Endometrial microvascular endothelial cells (primary cell): ENCODE data around the gene RABGAP1. TPM values are rescaled to one million over a fixed set of nuclear protein-coding genes. Genes with fewer than 3 reads are reported as not detected.

Experiments
- in situ Hi-C: cut with HindIII; loops from 2 replicates; pipeline ENCODE4 v1.10.0; 2017; ENCODE audit warnings: low sequenced_read_pairs, low pct_unique_long_range_greater_than_20kb; ENCODE audit errors: inconsistent ontology term
- total RNA-seq: library from RNA; depleted of rRNA; stranded (reverse); fragments of >200 nt; gene quantifications from one replicate; pipeline ENCODE4 v1.2.3, GENCODE V29; 2015; ENCODE audit errors: inconsistent ontology term

Gene RABGAP1
- total RNA-seq, 1 donor from 2014 or later, result 16.0 TPM

- in situ Hi-C loops, result no loop called here
These were observed 61.9 kb downstream of the RABGAP1 start for GRCh38 chr9:123002754-123003153.

GRCh38 chr9:123003466-123003865 is 62.6 kb downstream of the RABGAP1 start:
- in situ Hi-C loops, result no loop called here

DNA sequence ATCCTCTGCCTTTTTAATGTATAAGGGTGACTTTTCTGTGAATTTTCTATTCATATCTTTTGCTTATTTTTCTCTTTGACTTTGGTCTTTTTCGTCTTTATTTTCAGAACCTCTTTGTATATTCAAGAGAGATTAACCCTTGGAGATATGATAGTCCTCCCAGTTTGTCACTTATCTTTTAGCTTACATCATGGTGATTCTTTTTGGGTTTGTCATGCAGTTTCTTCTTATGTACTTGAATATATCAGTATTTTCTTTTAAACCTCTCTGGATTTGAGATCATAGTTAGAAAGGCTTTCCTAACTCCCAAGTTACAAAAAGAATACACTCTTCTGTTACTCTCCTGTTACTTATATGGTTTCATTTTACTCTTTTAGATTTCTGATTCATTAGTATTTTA is 65.1 kb downstream of the RABGAP1 start:
- in situ Hi-C loops, result no loop called here

GRCh38 chr9:123007269-123007668 is 66.4 kb downstream of the RABGAP1 start:
- in situ Hi-C loops, result no loop called here

DNA sequence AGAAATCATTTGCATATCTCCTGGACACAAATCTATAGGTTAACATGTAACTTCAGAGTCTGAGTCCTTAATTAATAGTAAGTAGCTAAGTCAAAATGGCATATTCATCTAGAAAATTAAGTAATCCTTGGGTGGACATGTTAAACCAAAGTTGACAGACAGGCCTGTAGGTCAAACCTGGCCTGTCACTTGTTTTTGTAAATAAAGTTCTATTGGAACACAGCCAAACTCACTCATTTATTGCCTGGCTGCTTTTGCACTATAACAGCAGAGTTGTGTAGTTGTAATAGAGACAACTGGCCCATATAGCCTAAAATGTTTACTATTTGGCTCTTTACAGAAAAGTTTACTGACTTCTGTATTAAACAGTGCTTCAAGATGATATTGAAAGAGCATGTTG is 68.1 kb downstream of the RABGAP1 start:
- in situ Hi-C loops, result no loop called here

DNA sequence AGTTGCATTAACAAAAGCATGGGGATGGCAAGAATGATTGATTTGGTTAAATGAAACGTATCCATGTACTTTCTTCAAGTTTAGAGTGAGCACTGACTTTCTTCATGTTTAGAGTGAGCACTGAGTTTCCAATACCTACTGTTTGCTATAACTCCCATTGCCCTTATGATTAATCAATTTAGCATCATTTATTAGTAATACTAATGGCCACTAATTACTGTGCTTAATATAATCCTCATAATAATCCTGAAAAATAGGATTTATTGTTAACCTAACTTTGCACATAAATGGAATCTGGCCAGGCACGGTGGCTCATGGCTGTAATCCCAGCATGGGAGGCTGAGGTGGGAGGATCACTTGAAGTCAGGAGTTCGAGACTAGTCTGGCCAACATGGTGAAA is 70.6 kb downstream of the RABGAP1 start:
- in situ Hi-C loops, result no loop called here

DNA sequence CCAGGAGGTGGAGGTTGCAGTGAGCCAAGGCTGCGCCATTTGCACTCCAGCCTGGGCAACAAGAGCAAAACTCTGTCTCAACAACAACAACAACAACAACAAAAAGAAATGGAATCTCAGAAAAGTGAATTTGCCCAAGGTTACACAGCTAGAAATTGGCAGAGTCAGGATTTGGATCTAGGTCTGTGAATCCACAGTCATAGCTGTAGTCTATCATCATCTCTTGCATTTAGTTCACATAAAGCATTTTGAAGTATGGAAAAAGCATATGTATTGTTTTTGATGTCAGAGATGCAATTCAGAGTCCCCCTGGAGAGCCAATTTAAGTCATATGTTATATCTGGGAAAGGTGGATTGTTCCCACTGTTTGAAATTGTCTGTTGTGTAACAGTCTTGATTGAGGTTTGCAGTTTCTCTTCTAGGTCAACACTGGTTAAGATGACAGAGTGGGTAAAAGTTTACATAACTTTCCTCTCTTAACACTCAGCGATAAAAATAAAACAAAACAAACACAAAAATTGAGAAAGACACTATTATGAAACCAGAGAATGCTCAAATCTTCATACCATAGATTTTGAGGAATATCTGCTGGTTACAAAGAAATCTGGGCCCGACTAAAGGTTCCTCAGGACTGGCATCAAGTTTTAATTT is 71.2 kb downstream of the RABGAP1 start:
- in situ Hi-C loops, result no loop called here

DNA sequence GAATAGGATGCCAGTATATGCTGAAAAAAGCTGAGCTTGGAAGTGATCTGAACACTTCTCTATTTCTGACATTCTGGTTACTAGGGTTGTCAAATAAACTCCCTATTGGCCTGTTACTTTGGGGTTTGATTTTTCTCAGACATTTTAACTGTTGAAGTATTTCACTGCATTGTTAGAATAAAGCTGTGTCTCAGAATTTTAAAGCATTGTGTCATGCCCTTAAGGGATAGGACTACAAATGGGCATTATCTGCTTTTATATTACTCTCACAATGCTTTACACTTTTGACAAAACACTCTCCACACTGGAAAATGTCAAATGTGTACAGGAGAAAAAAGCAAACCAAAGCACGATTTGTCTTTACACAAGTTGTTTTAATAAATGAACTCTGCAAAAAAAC is 75.8 kb downstream of the RABGAP1 start:
- in situ Hi-C loops, result no loop called here

GRCh38 chr9:123020796-123021195 is 80.0 kb downstream of the RABGAP1 start:
- in situ Hi-C loops, result no loop called here

DNA sequence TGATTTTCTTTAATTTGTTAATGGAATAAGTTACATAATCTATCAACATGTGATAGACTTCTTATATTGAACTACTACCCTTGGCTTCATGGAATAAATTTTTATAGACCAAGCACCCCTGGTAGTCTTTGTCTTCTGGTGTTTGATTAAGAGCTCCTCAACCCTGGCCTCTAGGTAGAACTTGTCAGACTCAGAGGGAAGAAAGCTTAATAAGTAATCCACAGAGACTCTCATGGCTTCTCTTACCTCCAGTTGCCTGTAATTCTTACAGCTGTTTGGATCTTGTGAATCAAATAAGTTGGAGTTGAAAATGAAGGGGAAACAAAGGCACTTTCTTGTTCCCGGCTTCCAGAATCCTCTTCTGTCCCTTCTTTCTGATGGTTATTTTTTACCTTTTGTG is 85.6 kb downstream of the RABGAP1 start:
- in situ Hi-C loops, result no loop called here

- in situ Hi-C loops, result no loop called here
These were observed 86.7 kb downstream of the RABGAP1 start for GRCh38 chr9:123027517-123027916.

- in situ Hi-C loops, result no loop called here
These were observed 87.3 kb downstream of the RABGAP1 start for GRCh38 chr9:123028136-123028535.

DNA sequence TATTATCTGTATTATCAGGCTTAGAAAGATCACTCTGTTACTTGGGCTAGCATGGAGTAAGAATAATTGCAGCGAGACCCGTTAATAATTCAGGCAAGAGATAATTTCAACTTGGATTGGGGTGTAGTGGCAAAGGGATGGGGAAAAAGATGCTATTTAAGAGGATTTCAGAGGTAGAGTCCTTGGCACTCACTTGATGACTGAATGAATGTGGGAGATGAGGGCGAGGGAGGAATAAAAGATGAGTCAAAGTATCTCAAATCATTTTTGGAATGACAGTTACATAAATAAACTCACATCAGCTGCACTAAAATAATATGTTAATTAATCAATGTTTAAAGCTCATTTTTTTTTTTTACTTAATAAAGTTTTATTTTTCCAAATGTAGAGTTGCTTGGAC is 88.2 kb downstream of the RABGAP1 start:
- in situ Hi-C loops, result no loop called here

GRCh38 chr9:123031963-123032362 is 91.1 kb downstream of the RABGAP1 start:
- in situ Hi-C loops, result no loop called here

GRCh38 chr9:123033352-123033751 is 92.5 kb downstream of the RABGAP1 start, which contains the start of gene GPR21:
TSS of gene GPR21 (plus strand) at chr9:123033667. CDS start at chr9:123034567, 900 bp downstream.
- in situ Hi-C loops, result no loop called here

- in situ Hi-C loops, result no loop called here
These were observed 93.2 kb downstream of the RABGAP1 start for GRCh38 chr9:123033864-123034601.

- in situ Hi-C loops, result no loop called here
These were observed 94.2 kb downstream of the RABGAP1 start for GRCh38 chr9:123034881-123035510.

- in situ Hi-C loops, result no loop called here
These were observed 95.0 kb downstream of the RABGAP1 start for GRCh38 chr9:123035791-123036190.

DNA sequence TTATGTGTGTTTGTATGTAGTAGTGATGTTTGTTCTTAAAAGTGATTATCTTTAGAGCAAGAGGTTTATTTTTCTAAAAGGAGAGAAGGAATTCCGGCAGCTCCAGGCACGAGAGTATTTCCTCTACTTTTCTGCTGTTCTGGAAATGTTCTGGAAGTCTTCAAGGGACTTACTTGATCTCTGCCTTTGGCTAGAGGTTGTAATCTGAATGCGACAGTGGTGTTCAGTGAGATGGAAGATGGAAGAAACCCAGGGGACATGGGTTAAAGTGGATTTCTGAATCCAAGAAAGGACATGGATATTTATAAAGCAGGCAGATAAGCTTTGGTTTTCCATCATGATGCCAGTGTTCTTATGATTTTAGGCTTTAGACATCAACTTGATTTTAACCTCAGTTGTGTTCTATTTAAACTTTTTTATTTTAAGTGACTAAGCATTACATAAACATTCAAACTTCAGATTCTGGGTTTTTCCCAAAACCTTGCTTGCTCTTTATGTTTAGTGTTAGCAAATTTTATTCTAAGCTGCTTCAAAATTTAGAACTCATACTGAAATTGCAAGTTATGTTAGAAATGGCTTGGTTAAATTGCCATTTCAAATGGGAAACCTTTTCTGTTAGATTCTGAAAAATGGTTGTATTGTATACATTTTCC is 96.2 kb downstream of the RABGAP1 start:
- in situ Hi-C loops, result no loop called here
